Mammary epithelial cell (primary cell): ENCODE results near the gene SEMA3C.

Experiments
- CTCF ChIP-seq, 2 donors: IDR thresholded peaks in 1 of 2; conservative IDR thresholded peaks in 1 of 2; 2 replicates each; pipeline ENCODE4 v1.5.1; 2011 to 2012; ENCODE audit warnings: inconsistent platforms in 2 of 2, low read length in 2 of 2, mild to moderate bottlenecking in 2 of 2, control low read depth in 1 of 2, low read depth in 1 of 2; ENCODE audit not compliant: insufficient read depth in 1 of 2; ENCODE audit errors: extremely low read depth in 1 of 2
- EZH2 ChIP-seq: IDR thresholded peaks from 2 replicates; pipeline ENCODE4 v1.6.1; 2012; ENCODE audit warnings: low read length, inconsistent platforms, borderline replicate concordance

GRCh38 chr7:80770061-80770460 lies 148.8 kb downstream of the SEMA3C start:
- no peak for TF ChIP-seq CTCF (conservative IDR thresholded peaks at IDR 0.05 in 1 of 2, IDR thresholded peaks at IDR 0.05 in 1 of 2; ENCODE audit: extremely low read depth in 1 of 2, insufficient read depth in 1 of 2, low read depth in 1 of 2, low read length in 2 of 2)
- no peak for TF ChIP-seq EZH2
